ENCODE measurements around the gene IQGAP2.

DNA sequence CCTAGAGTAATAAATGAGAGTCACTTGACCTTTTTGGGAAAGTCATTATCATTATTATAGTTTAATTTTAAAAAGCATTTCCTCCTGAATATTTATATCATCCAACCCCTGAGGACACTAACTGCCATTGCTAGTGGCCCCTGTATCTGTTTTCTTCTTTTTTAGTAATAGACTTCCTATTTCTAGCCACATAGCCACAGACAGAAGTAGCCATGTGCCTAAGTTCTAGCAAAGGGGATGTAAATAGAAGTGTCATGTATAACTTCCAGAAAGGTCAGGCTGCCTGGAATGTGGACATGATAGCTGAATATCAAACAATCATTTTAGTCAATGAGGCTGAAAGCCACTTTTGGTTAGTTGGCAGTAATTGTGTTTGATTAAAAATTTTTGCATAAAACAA lies 37.5 kb upstream of the IQGAP2 start:
- TF ChIP-seq, protein P1, sequence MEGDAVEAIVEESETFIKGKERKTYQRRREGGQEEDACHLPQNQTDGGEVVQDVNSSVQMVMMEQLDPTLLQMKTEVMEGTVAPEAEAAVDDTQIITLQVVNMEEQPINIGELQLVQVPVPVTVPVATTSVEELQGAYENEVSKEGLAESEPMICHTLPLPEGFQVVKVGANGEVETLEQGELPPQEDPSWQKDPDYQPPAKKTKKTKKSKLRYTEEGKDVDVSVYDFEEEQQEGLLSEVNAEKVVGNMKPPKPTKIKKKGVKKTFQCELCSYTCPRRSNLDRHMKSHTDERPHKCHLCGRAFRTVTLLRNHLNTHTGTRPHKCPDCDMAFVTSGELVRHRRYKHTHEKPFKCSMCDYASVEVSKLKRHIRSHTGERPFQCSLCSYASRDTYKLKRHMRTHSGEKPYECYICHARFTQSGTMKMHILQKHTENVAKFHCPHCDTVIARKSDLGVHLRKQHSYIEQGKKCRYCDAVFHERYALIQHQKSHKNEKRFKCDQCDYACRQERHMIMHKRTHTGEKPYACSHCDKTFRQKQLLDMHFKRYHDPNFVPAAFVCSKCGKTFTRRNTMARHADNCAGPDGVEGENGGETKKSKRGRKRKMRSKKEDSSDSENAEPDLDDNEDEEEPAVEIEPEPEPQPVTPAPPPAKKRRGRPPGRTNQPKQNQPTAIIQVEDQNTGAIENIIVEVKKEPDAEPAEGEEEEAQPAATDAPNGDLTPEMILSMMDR (conservative IDR thresholded peaks at IDR 0.05; ENCODE audit: low read depth, low read length): no peak
- TF ChIP-seq EZH2 (IDR thresholded peaks at IDR 0.05; ENCODE audit: low read length, unreplicated experiment): no peak
- TF ChIP-seq EZH2phosphoT487 (IDR thresholded peaks at IDR 0.05; ENCODE audit: borderline replicate concordance, low read length): no peak

Data from PC-3 (cell line).